PC-3 (cell line): ENCODE results near the gene B4GALNT3.

ENCODE experiments used
- EZH2phosphoT487 ChIP-seq: fragments of 300-600 bp; sonication (generic); IDR thresholded peaks from 2 replicates; pipeline ENCODE4 v1.6.1; 2018; ENCODE audit warnings: mild to moderate bottlenecking, antibody characterized with exemption, low read length, borderline replicate concordance
- TF ChIP-seq, protein P1 (sequence below): fragments of 300-600 bp; sonication (generic); conservative IDR thresholded peaks from 2 replicates; pipeline ENCODE4 v1.5.1; 2017; ENCODE audit warnings: antibody characterized with exemption, low read depth, mild to moderate bottlenecking, low read length

DNA sequence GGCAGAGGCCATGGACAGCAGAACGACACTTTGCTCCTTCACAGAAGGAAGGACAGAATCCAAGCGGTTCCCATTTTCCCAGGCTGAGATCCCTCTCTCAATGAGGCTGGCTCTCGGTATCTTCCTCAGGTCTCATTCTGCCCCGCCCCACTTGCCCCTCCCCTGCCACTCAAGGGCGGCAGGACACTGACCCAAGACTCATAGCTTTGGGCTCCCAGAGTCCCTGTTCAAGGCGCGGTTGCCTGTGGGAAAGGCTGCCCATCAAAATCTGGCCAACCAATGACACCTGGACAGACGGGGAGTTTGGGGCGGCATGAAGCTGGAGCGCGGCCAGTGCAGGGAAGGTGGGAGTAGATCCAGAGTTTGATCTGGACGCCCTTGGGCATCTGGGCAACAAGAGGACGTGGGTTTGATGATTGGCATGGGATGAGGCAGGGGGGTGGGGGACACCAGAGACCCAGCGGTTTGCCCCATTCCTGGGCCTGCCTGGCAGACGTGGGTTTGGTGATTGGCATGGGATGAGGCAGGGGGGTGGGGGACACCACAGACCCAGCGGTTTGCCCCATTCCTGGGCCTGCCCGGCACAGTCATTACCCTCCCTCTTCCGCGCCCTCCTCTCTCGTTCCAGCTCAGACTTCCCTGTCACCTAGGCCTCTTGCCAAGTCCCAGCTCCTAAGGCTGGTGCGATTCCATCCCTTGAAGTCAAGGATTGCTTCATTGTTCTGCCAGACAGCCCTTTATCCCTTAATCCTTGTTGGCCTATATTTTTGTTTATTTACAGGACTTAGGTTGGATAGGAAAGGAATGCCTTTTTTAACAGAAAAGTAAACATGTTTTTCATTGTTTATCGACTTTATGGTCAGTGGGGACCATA lies 111.4 kb downstream of the B4GALNT3 start:
- TF ChIP-seq, protein P1, sequence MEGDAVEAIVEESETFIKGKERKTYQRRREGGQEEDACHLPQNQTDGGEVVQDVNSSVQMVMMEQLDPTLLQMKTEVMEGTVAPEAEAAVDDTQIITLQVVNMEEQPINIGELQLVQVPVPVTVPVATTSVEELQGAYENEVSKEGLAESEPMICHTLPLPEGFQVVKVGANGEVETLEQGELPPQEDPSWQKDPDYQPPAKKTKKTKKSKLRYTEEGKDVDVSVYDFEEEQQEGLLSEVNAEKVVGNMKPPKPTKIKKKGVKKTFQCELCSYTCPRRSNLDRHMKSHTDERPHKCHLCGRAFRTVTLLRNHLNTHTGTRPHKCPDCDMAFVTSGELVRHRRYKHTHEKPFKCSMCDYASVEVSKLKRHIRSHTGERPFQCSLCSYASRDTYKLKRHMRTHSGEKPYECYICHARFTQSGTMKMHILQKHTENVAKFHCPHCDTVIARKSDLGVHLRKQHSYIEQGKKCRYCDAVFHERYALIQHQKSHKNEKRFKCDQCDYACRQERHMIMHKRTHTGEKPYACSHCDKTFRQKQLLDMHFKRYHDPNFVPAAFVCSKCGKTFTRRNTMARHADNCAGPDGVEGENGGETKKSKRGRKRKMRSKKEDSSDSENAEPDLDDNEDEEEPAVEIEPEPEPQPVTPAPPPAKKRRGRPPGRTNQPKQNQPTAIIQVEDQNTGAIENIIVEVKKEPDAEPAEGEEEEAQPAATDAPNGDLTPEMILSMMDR, result no peak
- TF ChIP-seq EZH2phosphoT487, result no peak
